D721Med (cell line): Measurements from ENCODE around the gene PVALEF.

Source experiments
- DNase-seq: peaks from one replicate; pipeline ENCODE4 v3.0.0; 2011; ENCODE audit warnings: low spot score; ENCODE audit not compliant: insufficient read length
- FAIRE-seq: peaks from 2 replicates; lab custom pipeline; 2011; peaks lifted over from hg19 to GRCh38; lab: Jason Lieb, UNC
- CTCF ChIP-seq: IDR thresholded peaks from 2 replicates; pipeline ENCODE4 v1.5.1; 2012; ENCODE audit warnings: mild to moderate bottlenecking, control low read depth; ENCODE audit not compliant: insufficient read depth; ENCODE audit errors: missing control alignments

The PVALEF gene

GRCh38 chr17:81164371-81165245, 699 bp upstream of the PVALEF start:
- no peak for FAIRE-seq
- DNase-seq, result peak; percentile 71
- TF ChIP-seq CTCF, result no peak

GRCh38 chr17:81166033-81166492, 756 bp downstream of the PVALEF start, which contains the start of gene AATK:
AATK (minus strand) TSS chr17:81166221; CDS start chr17:81165992, 229 bp downstream.
- FAIRE-seq, result no peak
- DNase-seq, result no peak
- no peak for TF ChIP-seq CTCF

- TF ChIP-seq CTCF, result no peak
- no peak for DNase-seq
- no peak for FAIRE-seq
Measured at GRCh38 chr17:81167194-81167524, 1.9 kb downstream of the PVALEF start.

- DNase-seq (no peak), FAIRE-seq (no peak)
- TF ChIP-seq CTCF, result no peak
Measured at GRCh38 chr17:81167638-81168037, 2.3 kb downstream of the PVALEF start.

GRCh38 chr17:81169870-81170309, 4.6 kb downstream of the PVALEF start:
- no peak for FAIRE-seq
- no peak for TF ChIP-seq CTCF
- no peak for DNase-seq

GRCh38 chr17:81170727-81171494, 5.6 kb downstream of the PVALEF start:
- no peak for TF ChIP-seq CTCF
- no peak for DNase-seq
- FAIRE-seq, result no peak
